Measurements from ENCODE around the gene CLCN2.
A peak's percentile ranks its signal among the peaks of the same experiment; 100 is the strongest.

- TF ChIP-seq, protein P1, sequence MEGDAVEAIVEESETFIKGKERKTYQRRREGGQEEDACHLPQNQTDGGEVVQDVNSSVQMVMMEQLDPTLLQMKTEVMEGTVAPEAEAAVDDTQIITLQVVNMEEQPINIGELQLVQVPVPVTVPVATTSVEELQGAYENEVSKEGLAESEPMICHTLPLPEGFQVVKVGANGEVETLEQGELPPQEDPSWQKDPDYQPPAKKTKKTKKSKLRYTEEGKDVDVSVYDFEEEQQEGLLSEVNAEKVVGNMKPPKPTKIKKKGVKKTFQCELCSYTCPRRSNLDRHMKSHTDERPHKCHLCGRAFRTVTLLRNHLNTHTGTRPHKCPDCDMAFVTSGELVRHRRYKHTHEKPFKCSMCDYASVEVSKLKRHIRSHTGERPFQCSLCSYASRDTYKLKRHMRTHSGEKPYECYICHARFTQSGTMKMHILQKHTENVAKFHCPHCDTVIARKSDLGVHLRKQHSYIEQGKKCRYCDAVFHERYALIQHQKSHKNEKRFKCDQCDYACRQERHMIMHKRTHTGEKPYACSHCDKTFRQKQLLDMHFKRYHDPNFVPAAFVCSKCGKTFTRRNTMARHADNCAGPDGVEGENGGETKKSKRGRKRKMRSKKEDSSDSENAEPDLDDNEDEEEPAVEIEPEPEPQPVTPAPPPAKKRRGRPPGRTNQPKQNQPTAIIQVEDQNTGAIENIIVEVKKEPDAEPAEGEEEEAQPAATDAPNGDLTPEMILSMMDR (IDR thresholded peaks at IDR 0.05) = no peak
- TF ChIP-seq POLR2A (IDR thresholded peaks at IDR 0.05) = peak in 1 of 2 donors; percentile 71
Observed at GRCh38 chr3:184361532-184361931, at the start of gene CLCN2, which contains the start of gene POLR2H.
